Lower leg skin (tissue), 4 donors: ENCODE measurements around the gene PRR9. TPM values are rescaled to one million over a fixed set of nuclear protein-coding genes. Genes with fewer than 3 reads are reported as not detected.

ENCODE experiments used
- DNase-seq, 2 donors: peaks; one replicate each; pipeline ENCODE4 v3.0.0-alpha.2; 2019; ENCODE audit warnings: low spot score in 2 of 2
- H3K4me3 ChIP-seq: fragments of 200-600 bp; sonication (generic); 2 replicates; pipeline ENCODE4 v1.5.1; 2017; ENCODE audit warnings: mild to moderate bottlenecking, low read depth; ENCODE audit not compliant: poor library complexity, severe bottlenecking
- CTCF ChIP-seq, 3 donors: fragments of 450-650 bp; IDR thresholded peaks; one replicate each; pipeline ENCODE4 v1.5.1; 2016; ENCODE audit warnings: antibody characterized with exemption in 3 of 3, mild to moderate bottlenecking in 3 of 3, moderate library complexity in 2 of 3
- POLR2A ChIP-seq, 2 donors: fragments of 450-650 bp; IDR thresholded peaks; one replicate each; pipeline ENCODE4 v1.6.1; 2016 to 2017; ENCODE audit warnings: antibody characterized with exemption in 2 of 2, mild to moderate bottlenecking in 1 of 2, moderate library complexity in 1 of 2
- WGBS, 2 donors: methylation state at CpG; one replicate each; pipeline ENCODE4 v1.1.5; 2018; 5-methylcytosine and 5-hydroxymethylcytosine counted together
- intact Hi-C: fragments of 100-400 bp; cut with DNase I; formaldehyde crosslinking; loops from one replicate; pipeline ENCODE4 v1.15.0; 2023; ENCODE audit warnings: low total_unique reads
- total RNA-seq, 4 donors: library from RNA; depleted of rRNA; stranded (reverse); fragments of >200 nt; gene quantifications; one replicate each; pipeline ENCODE4 v1.1.0, GENCODE V29; 2016

The PRR9 gene
- total RNA-seq, 4 donors from 2014 or later: 0.34 to 46.0 (median 0.91) TPM

DNA sequence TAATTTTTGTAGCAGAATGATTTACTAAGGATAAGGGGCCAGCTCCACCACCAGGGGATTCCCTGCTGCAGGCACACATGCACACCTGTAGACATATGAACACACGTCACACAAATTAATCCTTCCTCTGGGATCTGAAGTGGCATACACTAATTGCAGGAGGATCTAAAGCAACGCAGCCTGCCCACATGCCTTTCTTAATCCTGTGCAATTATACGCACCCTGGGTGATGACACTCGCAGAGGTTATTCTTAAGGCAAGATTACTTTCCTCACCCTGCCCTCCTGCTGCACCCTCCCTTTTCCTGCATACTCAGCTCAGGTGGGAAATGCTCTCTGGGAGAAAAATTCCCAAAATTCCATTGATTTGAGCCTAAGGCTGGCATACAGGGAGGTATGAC, 34.6 kb downstream of the PRR9 start:
- intact Hi-C loops: no loop called here

GRCh38 chr1:153253076-153253475, 35.7 kb downstream of the PRR9 start:
- no peak overlapping the region for H3K4me3 ChIP-seq
- intact Hi-C loops: no loop called here
- WGBS, 2 donors: 89 to 94% methylated on average over 2 of the region's 2 CpGs
- no peak for TF ChIP-seq CTCF (IDR thresholded peaks at IDR 0.05)
- no peak for TF ChIP-seq POLR2A (IDR thresholded peaks at IDR 0.05)
- no peak for DNase-seq

More for the DNA sequence above, 34.6 kb downstream of the PRR9 start:
- no peak for TF ChIP-seq POLR2A (IDR thresholded peaks at IDR 0.05)
- no peak for TF ChIP-seq CTCF (IDR thresholded peaks at IDR 0.05)
- WGBS, 2 donors: 71 to 74% methylated on average over 4 of the region's 4 CpGs
- no peak for DNase-seq
- H3K4me3 ChIP-seq: no peak overlapping the region

DNA sequence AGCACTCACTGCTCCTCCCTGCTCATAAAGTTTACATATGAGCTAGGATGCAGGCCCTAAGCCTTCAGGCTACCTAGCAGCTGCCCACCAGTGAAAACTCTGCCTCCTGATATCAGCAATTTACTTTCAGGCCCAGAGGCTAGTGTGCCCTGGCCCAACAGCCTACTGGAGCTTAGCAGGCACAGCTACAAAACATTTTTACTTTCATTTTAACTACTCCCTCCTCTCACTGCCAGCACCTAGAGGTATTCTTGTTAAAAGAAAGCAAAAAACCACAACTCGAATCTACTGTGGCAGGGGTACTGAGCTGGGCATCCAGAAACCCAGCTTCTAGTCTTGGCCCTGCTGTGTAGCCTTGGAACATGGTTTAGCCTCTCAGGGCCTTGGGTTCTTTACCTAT, 36.3 kb downstream of the PRR9 start:
- TF ChIP-seq POLR2A (IDR thresholded peaks at IDR 0.05): no peak
- TF ChIP-seq CTCF (IDR thresholded peaks at IDR 0.05): no peak

DNA sequence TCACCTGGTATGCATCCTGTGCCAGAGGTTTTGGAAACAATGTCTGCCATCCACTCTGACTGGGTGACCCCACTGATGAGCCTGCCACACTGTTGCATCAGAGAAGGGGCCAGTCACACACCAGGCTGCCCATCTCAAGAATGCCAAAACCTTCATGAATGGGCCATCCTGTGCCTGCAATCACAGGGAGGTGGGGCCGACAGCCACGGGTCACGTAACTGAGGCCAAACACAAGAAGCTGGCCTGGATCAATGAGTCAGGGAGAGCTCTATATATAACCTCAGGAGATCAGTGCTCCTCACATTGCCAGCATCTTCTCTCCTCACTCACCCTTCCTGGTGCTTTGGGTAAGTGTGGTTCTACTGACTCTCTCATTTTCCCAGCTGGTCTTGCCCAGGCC, 42.0 kb downstream of the PRR9 start, which contains the start of gene LORICRIN:
LORICRIN (plus strand) TSS at position 301 of the 400 bp plus-strand sequence. CDS start 1,263 bp downstream, outside the sequence.
- intact Hi-C loops: no loop called here
- no peak for TF ChIP-seq POLR2A (IDR thresholded peaks at IDR 0.05)
- 74 to 83% methylated on average over 3 of the region's 3 CpGs for WGBS, 2 donors
- no peak within 1 kb of the TSS for H3K4me3 ChIP-seq
- DNase-seq: no peak

More for the DNA sequence above, 36.3 kb downstream of the PRR9 start:
- DNase-seq: no peak
- 26 to 33% methylated on average over 1 of the region's 1 CpG for WGBS, 2 donors
- intact Hi-C loops: no loop called here
- no peak overlapping the region for H3K4me3 ChIP-seq

GRCh38 chr1:153260585-153261280, 43.3 kb downstream of the PRR9 start:
- TF ChIP-seq CTCF (IDR thresholded peaks at IDR 0.05) (no peak), POLR2A (IDR thresholded peaks at IDR 0.05) (no peak)
- intact Hi-C loops: no loop called here
- WGBS, 2 donors: 25 to 35% methylated on average over 17 to 22 of the region's 45 CpGs
- peak overlapping the region; percentile 33 for H3K4me3 ChIP-seq
- no peak for DNase-seq

DNA sequence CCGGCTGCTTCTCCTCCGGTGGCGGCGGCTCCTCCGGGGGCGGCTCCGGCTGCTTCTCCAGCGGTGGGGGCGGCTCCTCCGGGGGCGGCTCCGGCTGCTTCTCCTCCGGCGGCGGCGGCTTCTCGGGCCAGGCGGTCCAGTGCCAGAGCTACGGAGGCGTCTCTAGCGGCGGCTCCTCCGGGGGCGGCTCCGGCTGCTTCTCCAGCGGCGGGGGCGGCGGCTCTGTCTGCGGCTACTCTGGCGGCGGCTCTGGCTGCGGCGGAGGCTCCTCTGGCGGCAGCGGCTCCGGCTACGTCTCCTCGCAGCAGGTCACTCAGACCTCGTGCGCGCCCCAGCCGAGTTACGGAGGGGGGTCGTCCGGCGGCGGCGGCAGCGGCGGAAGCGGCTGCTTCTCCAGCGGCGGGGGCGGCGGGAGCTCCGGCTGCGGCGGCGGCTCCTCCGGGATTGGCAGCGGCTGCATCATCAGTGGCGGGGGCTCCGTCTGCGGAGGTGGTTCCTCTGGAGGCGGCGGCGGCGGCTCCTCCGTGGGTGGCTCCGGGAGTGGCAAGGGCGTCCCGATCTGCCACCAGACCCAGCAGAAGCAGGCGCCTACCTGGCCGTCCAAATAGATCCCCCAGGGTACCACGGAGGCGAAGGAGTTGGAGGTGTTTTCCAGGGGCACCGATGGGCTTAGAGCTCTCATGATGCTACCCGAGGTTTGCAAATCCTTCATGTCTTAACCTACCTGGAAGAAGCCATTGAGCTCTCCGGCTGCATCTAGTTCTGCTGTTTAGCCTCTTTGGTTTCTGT, 44.1 kb downstream of the PRR9 start:
- H3K4me3 ChIP-seq: peak overlapping the region; percentile 33
- intact Hi-C loops: no loop called here
- DNase-seq: no peak
- no peak for TF ChIP-seq CTCF (IDR thresholded peaks at IDR 0.05)
- TF ChIP-seq POLR2A (IDR thresholded peaks at IDR 0.05): no peak
- WGBS, 2 donors: 2 to 4% methylated on average over 19 to 36 of the region's 80 CpGs
